Trophoblast cell (in vitro differentiated cells and primary cell): ENCODE results near the gene GIPC2.

Source experiments
- DNase-seq, 2 donors: peaks; one replicate each; pipeline ENCODE4 v3.0.0-alpha.2; 2016
- H2AFZ ChIP-seq: 2 replicates; pipeline ENCODE4 v1.6.1; 2013; ENCODE audit warnings: low read length, moderate library complexity, mild to moderate bottlenecking; ENCODE audit not compliant: insufficient read depth, poor library complexity
- H2AK5ac ChIP-seq: 2 replicates; pipeline ENCODE4 v1.6.1; 2013; ENCODE audit warnings: mild to moderate bottlenecking, low read length
- H2BK120ac ChIP-seq: 2 replicates; pipeline ENCODE4 v1.6.1; 2013; ENCODE audit warnings: low read length, mild to moderate bottlenecking, moderate library complexity; ENCODE audit not compliant: insufficient read depth, poor library complexity
- H2BK12ac ChIP-seq: 2 replicates; pipeline ENCODE4 v1.6.1; 2013; ENCODE audit warnings: mild to moderate bottlenecking, low read length, moderate library complexity
- H2BK5ac ChIP-seq: 2 replicates; pipeline ENCODE4 v1.6.1; 2013; ENCODE audit warnings: low read length, low read depth, moderate library complexity, mild to moderate bottlenecking; ENCODE audit not compliant: poor library complexity
- H3K14ac ChIP-seq: 2 replicates; pipeline ENCODE4 v1.6.1; 2013; ENCODE audit warnings: mild to moderate bottlenecking, low read length
- H3K18ac ChIP-seq: 2 replicates; pipeline ENCODE4 v1.6.1; 2013; ENCODE audit warnings: mild to moderate bottlenecking, low read length
- H3K23ac ChIP-seq: 2 replicates; pipeline ENCODE4 v1.6.1; 2013; ENCODE audit warnings: low read length
- H3K27ac ChIP-seq: 2 replicates; pipeline ENCODE4 v1.5.1; 2013; ENCODE audit warnings: low read depth, mild to moderate bottlenecking, inconsistent platforms, low read length, moderate library complexity
- H3K27me3 ChIP-seq: 2 replicates; pipeline ENCODE4 v1.6.1; 2013; ENCODE audit warnings: inconsistent platforms, mild to moderate bottlenecking, low read length, moderate library complexity; ENCODE audit not compliant: insufficient read depth
- H3K36me3 ChIP-seq, 2 experiments: 1 replicate in 1 of 2; 2 replicates in 1 of 2; pipeline ENCODE4 v1.6.1; 2013; ENCODE audit warnings: low read length in 2 of 2, mild to moderate bottlenecking in 2 of 2, moderate library complexity in 1 of 2; ENCODE audit not compliant: insufficient read depth in 2 of 2, control insufficient read depth in 1 of 2
- H3K4ac ChIP-seq: 2 replicates; pipeline ENCODE4 v1.6.1; 2013; ENCODE audit warnings: low read depth, mild to moderate bottlenecking, low read length, moderate library complexity
- H3K4me1 ChIP-seq, 2 experiments: 1 replicate in 1 of 2; 2 replicates in 1 of 2; pipeline ENCODE4 v1.6.1; 2013; ENCODE audit warnings: low read length in 2 of 2, mild to moderate bottlenecking in 2 of 2, moderate library complexity in 1 of 2; ENCODE audit not compliant: insufficient read depth in 2 of 2, control insufficient read depth in 1 of 2
- H3K4me2 ChIP-seq: 2 replicates; pipeline ENCODE4 v1.6.1; 2013; ENCODE audit warnings: inconsistent platforms, mild to moderate bottlenecking, low read length, moderate library complexity
- H3K4me3 ChIP-seq: 2 replicates; pipeline ENCODE4 v1.5.1; 2013; ENCODE audit warnings: mild to moderate bottlenecking, low read depth, low read length, inconsistent platforms
- H3K79me1 ChIP-seq: one replicate; pipeline ENCODE4 v1.6.1; 2013; ENCODE audit warnings: low read length
- H3K79me2 ChIP-seq: 2 replicates; pipeline ENCODE4 v1.6.1; 2013; ENCODE audit warnings: low read length, mild to moderate bottlenecking; ENCODE audit not compliant: control insufficient read depth, insufficient read depth, poor library complexity
- H3K9ac ChIP-seq: 2 replicates; pipeline ENCODE4 v1.6.1; 2013; ENCODE audit warnings: mild to moderate bottlenecking, low read length
- H3K9me3 ChIP-seq: 2 replicates; pipeline ENCODE4 v1.6.1; 2013; ENCODE audit warnings: low read depth, mild to moderate bottlenecking, control low read depth, inconsistent platforms, low read length; ENCODE audit not compliant: insufficient read depth
- H4K12ac ChIP-seq: 2 replicates; pipeline ENCODE4 v1.6.1; 2013; ENCODE audit warnings: low read depth, mild to moderate bottlenecking, low read length, moderate library complexity
- H4K8ac ChIP-seq: 2 replicates; pipeline ENCODE4 v1.6.1; 2013; ENCODE audit warnings: low read depth, mild to moderate bottlenecking, low read length, moderate library complexity
- H4K91ac ChIP-seq: one replicate; pipeline ENCODE4 v1.6.1; 2013; ENCODE audit warnings: low read depth, mild to moderate bottlenecking, low read length, moderate library complexity
- WGBS: extraction: QIAGEN DNeasy Blood & Tissue Kit; methylation state at CpG from one replicate; pipeline ENCODE4 v1.1.7; 2013; ENCODE audit warnings: missing lambda C conversion rate; ENCODE audit not compliant: insufficient read length, insufficient coverage; ENCODE audit errors: extremely low coverage; 5-methylcytosine and 5-hydroxymethylcytosine counted together

GIPC2 gene

DNA sequence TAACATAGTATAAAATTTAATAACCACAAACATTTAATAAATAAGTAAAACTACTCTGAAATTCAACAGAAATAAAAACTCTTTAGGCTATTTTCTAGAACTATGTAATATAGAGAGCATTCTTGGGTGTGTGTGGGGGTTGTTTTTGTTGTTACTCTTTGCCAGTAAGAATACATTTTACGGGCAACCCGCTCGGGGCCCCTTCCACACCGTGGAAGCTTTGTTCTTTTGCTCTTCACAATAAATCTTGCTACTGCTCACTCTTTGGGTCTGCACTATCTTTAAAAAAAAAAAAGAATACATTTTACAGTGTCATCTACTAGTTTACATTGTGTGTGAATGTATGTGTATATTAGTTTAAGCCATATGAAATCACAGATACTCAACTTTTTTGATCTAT lies 16.0 kb upstream of the GIPC2 start:
- Histone ChIP-seq H3K79me2 (no peaks in the 10 kb centered on the region), H3K4me3 (no peak overlapping the region), H3K23ac (no peak overlapping the region), H4K91ac (no peak overlapping the region), H2BK120ac (no peak overlapping the region), H3K4me1 (no peaks in the 10 kb centered on the region), H3K9me3 (no peaks in the 10 kb centered on the region), H2BK5ac (no peak overlapping the region), H3K36me3 (no peaks in the 10 kb centered on the region), H3K14ac (no peak overlapping the region), H4K12ac (no peak overlapping the region), H3K4ac (no peak overlapping the region), H3K18ac (no peak overlapping the region), H3K4me2 (no peak overlapping the region), H2BK12ac (no peak overlapping the region), H4K8ac (no peak overlapping the region), H3K27ac (no peak overlapping the region), H2AK5ac (no peak overlapping the region), H3K9ac (no peak overlapping the region), H2AFZ (no peak overlapping the region), H3K79me1 (no peaks in the 10 kb centered on the region), H3K27me3 (no peaks in the 10 kb centered on the region)
- no peak for DNase-seq
- WGBS: no CpG with 5 or more reads among the region's 4 CpGs

DNA sequence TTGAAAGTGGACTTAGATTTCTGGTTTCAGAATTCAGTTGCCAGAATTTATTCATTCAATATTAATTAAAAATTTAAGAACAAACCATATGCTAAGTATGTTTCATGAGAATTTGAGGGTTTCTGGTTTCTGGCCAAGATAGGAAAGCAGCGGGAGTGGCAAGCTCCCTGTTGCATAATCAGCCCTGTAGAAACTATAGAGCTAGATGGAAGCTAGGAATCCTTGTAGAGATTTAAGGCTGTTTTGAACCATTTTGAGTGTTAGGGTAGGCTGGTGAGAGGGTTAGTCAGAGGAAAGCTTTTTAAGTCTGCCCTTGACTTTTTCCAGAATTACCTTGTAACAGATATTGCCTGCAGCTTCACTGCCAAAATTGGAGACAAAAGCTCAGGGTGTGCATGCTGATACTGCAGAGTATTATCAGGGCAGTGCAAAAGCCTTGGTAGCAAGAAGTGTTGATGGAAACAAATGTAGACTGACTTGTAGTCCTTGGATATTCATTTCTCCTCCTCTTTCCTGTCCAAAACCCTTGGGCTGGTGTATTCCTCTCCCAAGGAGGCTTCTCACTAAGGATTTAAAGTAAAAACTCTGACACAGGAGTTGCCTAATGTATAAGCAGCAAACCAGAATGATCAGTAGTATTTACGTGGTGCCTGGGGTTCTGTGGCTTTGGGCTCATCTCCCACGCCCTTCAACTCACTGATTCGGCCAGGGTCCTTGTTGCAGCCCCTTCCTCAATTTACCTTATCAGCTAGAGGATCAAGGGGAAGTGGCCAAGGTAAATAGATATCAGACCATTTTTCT lies 12.6 kb upstream of the GIPC2 start:
- Histone ChIP-seq H3K9ac (no peak overlapping the region), H4K8ac (no peak overlapping the region), H3K79me2 (no peaks in the 10 kb centered on the region), H3K23ac (no peak overlapping the region), H2AFZ (no peak overlapping the region), H3K4ac (no peak overlapping the region), H4K12ac (no peak overlapping the region), H3K27me3 (no peaks in the 10 kb centered on the region), H3K79me1 (no peaks in the 10 kb centered on the region), H2AK5ac (no peak overlapping the region), H3K18ac (no peak overlapping the region), H3K4me2 (no peak overlapping the region), H2BK5ac (no peak overlapping the region), H3K4me1 (no peaks in the 10 kb centered on the region), H3K9me3 (no peaks in the 10 kb centered on the region), H2BK120ac (no peak overlapping the region), H3K36me3 (no peaks in the 10 kb centered on the region), H2BK12ac (no peak overlapping the region), H3K27ac (no peak overlapping the region), H3K14ac (no peak overlapping the region), H4K91ac (no peak overlapping the region), H3K4me3 (no peak overlapping the region)
- no CpG with 5 or more reads among the region's 4 CpGs for WGBS
- no peak for DNase-seq

- H3K4ac ChIP-seq: no peak overlapping the region
- H3K4me2 ChIP-seq: no peak overlapping the region
- H2BK12ac ChIP-seq: no peak overlapping the region
- no peaks in the 10 kb centered on the region for H3K9me3 ChIP-seq
- no peak overlapping the region for H2AK5ac ChIP-seq
- H3K79me1 ChIP-seq: no peaks in the 10 kb centered on the region
- H3K27me3 ChIP-seq: no peaks in the 10 kb centered on the region
- H3K27ac ChIP-seq: no peak overlapping the region
- no peak overlapping the region for H4K8ac ChIP-seq
- WGBS: no CpG with 5 or more reads among the region's 3 CpGs
- no peak overlapping the region for H2BK120ac ChIP-seq
- H3K18ac ChIP-seq: no peak overlapping the region
- no peak overlapping the region for H2AFZ ChIP-seq
- H3K9ac ChIP-seq: no peak overlapping the region
- no peak overlapping the region for H3K4me3 ChIP-seq
- H3K79me2 ChIP-seq: no peaks in the 10 kb centered on the region
- no peak for DNase-seq
- no peak overlapping the region for H3K14ac ChIP-seq
- H3K23ac ChIP-seq: no peak overlapping the region
- no peaks in the 10 kb centered on the region for H3K36me3 ChIP-seq
- H4K91ac ChIP-seq: no peak overlapping the region
- H3K4me1 ChIP-seq: no peaks in the 10 kb centered on the region
- H2BK5ac ChIP-seq: no peak overlapping the region
- no peak overlapping the region for H4K12ac ChIP-seq
These were observed 12.0 kb upstream of the GIPC2 start for GRCh38 chr1:78033797-78034172.

DNA sequence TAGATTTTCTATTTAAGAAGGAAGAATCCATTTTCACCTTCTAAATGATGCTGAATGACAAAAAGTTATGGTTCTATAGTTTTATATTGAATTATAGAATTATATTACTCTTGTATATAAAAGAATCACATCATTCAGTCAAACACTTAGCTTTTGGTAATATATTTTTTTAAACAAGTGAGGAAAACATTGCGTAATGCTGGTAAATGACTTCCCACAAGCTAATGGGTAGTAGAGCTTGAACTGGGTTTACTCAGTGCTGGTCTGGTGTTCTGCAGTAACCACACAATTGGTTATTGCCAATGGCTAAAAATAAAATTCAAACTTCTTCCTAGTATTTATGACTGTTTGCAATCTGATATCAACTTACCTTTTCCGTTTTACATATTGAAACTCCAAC lies 10.6 kb upstream of the GIPC2 start:
- no CpG with 5 or more reads among the region's 2 CpGs for WGBS
- H3K4me1 ChIP-seq: no peaks in the 10 kb centered on the region
- H3K14ac ChIP-seq: no peak overlapping the region
- no peak overlapping the region for H3K4me3 ChIP-seq
- no peaks in the 10 kb centered on the region for H3K79me1 ChIP-seq
- no peaks in the 10 kb centered on the region for H3K36me3 ChIP-seq
- no peak overlapping the region for H4K12ac ChIP-seq
- no peak overlapping the region for H3K23ac ChIP-seq
- no peaks in the 10 kb centered on the region for H3K27me3 ChIP-seq
- no peak overlapping the region for H2BK12ac ChIP-seq
- H3K4ac ChIP-seq: no peak overlapping the region
- no peak overlapping the region for H4K91ac ChIP-seq
- no peaks in the 10 kb centered on the region for H3K9me3 ChIP-seq
- no peak overlapping the region for H3K27ac ChIP-seq
- H2BK5ac ChIP-seq: no peak overlapping the region
- H2BK120ac ChIP-seq: no peak overlapping the region
- no peak overlapping the region for H3K4me2 ChIP-seq
- H3K9ac ChIP-seq: no peak overlapping the region
- no peak overlapping the region for H2AFZ ChIP-seq
- no peak overlapping the region for H2AK5ac ChIP-seq
- H3K18ac ChIP-seq: no peak overlapping the region
- no peak for DNase-seq
- H4K8ac ChIP-seq: no peak overlapping the region
- no peaks in the 10 kb centered on the region for H3K79me2 ChIP-seq
